Urinary bladder (tissue), 4 donors: ENCODE results near the gene TGFBR3L. TPM values are rescaled to one million over a fixed set of nuclear protein-coding genes. Genes with fewer than 3 reads are reported as not detected.

Experiments
- DNase-seq: peaks from one replicate; pipeline ENCODE4 v3.0.0-alpha.2; 2015; ENCODE audit errors: extremely low spot score
- H3K27ac ChIP-seq: one replicate; pipeline ENCODE4 v1.5.1; 2013; ENCODE audit warnings: low read depth, mild to moderate bottlenecking, moderate library complexity
- H3K36me3 ChIP-seq: one replicate; pipeline ENCODE4 v1.6.1; 2013; ENCODE audit warnings: mild to moderate bottlenecking, moderate library complexity; ENCODE audit not compliant: insufficient read depth
- H3K4me1 ChIP-seq: one replicate; pipeline ENCODE4 v1.6.1; 2013; ENCODE audit warnings: mild to moderate bottlenecking, moderate library complexity; ENCODE audit not compliant: insufficient read depth
- H3K4me3 ChIP-seq: one replicate; pipeline ENCODE4 v1.5.1; 2013; ENCODE audit warnings: low read depth, low read length
- WGBS: extraction: QIAGEN DNeasy Blood & Tissue Kit; methylation state at CpG from one replicate; pipeline ENCODE4 v1.1.7; 2013; 5-methylcytosine and 5-hydroxymethylcytosine counted together
- polyA plus RNA-seq: library from polyadenylated mRNA; stranded (reverse); fragments of 200-250 nt; gene quantifications from one replicate; pipeline ENCODE4 v1.2.3, GENCODE V29; 2013
- total RNA-seq: library from RNA; depleted of rRNA; stranded (reverse); fragments of >200 nt; gene quantifications from one replicate; pipeline ENCODE4 v1.2.3, GENCODE V29; 2014
- donor health status: healthy with polysubstance abuse.
- donor health status: healthy.

TGFBR3L gene
- total RNA-seq = not detected
- polyA plus RNA-seq = 2.6 TPM

DNA sequence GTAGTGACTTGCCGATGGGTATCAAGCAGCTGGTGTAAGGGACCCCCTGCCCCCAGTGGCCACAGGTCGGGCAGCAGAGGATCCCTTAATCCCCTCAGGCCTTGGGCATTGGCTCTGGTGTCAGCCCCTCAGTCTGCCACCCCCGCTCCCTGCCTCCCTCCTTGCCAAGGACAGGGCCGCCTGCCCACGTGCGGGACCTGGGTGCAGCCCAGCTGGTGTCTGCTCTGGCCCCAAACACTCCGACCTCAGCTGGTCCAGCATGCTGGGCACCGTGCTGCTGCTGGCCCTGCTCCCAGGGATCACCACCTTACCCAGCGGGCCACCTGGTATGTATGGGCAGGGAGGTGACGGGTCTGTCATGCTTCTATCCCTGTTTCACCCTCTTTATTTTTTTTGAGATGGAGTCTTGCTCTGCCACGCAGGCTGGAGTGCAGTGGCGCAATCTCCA is at the start of gene TGFBR3L:
Gene TGFBR3L (plus strand): TSS at position 233 of the 448 bp plus-strand sequence.
- H3K27ac ChIP-seq = no peak within 1 kb of the TSS
- no peaks in the 10 kb centered on the region for H3K4me1 ChIP-seq
- no peak for DNase-seq
- peaks cover 12% of the 10 kb centered on the region for H3K36me3 ChIP-seq
- no peak within 1 kb of the TSS for H3K4me3 ChIP-seq
- WGBS = 61% methylated on average over 12 of the region's 12 CpGs

DNA sequence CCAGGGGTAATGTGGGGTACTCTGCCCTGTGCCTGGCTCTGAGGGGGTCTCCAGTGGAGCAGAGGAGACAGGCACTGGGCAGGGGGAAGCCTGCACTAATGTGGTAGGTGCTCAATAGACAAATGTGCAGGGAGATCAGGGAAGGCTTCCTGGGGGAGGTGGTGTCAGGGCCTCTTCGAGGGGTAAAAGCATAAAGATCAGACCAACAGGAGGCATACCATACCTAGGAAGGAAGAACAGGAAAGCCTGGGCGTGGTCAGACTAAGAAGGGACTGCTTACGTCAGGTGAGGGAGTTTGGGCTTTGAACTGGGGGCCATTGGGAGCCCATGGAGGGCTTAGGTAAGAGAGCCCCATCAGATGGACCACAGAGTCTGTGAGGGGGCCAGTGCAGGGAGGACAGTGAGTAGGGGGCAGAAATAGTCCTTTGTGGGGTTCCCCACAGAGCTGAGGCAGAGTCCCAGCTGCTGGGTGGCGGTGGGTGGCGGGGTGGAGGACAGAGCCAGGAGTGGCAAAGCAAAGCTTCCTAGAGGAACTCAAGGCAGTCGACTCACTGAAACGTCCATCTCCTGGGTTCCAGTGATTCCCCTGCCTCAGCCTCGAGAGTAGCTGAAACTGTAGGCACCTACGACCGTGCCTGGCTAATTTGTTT is 49.2 kb upstream of the TGFBR3L start:
- H3K36me3 ChIP-seq = no peaks in the 10 kb centered on the region
- H3K4me1 ChIP-seq = peaks cover 2% of the 10 kb centered on the region
- no peak overlapping the region for H3K27ac ChIP-seq
- no peak for DNase-seq
- no peak overlapping the region for H3K4me3 ChIP-seq
- WGBS = 49% methylated on average over 10 of the region's 10 CpGs

DNA sequence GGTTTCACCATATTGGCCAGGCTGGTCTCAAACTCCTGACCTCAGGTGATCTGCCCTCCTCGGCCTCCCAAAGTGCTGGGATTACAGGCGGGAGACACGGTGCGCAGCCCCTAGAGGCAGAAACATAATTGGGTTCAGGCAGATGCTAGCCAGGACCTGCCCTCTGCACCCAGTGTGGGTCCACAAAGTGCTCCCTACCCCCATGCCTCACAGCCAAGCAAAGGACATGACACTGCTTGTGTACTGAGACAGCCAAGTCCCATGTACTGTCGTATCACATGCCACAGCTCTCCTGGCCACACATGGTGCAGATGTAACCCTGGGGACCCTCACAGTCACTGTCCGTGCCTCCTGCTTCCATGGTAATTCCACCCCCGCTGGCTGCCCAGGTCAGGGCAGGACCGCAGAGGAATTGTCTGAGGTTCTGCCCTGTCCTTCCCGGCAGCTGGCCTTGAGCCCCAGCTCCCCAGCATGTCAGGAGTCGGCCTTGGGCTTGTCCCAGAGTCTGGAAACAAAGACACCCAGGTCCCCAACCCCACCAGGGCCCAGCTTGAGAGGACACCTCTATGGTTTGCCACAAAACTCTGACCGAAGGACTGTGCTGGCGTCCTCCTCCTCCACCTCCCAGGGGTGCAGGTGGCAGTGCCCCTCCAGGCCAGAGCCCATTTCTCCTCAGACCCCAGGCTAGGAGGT is 48.1 kb upstream of the TGFBR3L start:
- no peak overlapping the region for H3K27ac ChIP-seq
- H3K36me3 ChIP-seq = no peaks in the 10 kb centered on the region
- H3K4me3 ChIP-seq = no peak overlapping the region
- DNase-seq = no peak
- peaks cover 2% of the 10 kb centered on the region for H3K4me1 ChIP-seq
- WGBS = 64% methylated on average over 12 of the region's 12 CpGs

DNA sequence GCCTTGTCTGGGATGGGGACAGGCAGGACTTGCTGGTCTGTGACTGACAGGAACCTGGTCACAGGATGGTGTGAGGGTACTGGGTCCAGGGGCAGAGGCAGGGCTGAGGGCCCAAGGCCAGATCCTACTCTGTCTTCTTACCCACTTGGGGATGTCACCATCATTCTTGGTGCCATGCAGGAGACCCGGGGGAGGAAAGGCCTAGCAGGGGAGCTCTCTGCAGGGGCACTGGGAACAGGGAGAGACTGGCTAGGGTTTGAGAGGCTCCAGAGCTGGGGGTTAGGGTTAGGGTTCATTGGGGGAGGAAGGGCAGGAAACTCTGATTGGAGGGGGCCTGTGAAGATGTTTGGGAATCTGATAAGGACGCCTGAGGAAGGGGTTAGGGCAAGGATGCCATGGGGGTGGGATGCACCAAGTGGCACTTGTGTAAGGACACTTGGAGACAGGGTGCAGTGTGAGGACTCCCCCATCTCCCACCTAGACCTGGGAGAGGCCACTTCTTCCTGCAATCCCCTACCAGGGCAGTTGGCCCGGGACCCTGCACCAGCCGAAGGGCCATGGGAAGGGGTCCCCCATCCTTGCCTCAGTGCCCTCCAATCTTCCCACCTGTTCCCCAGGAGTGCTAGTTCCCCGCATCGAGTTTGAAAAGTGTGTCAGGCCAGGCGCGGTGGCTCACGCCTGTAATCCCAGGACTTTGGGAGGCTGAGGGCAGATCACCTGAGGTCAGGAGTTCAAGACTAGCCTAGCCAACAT is 47.4 kb upstream of the TGFBR3L start:
- no peak for DNase-seq
- 82% methylated on average over 9 of the region's 9 CpGs for WGBS
- H3K36me3 ChIP-seq = no peaks in the 10 kb centered on the region
- no peak overlapping the region for H3K4me3 ChIP-seq
- H3K4me1 ChIP-seq = peaks cover 2% of the 10 kb centered on the region
- H3K27ac ChIP-seq = no peak overlapping the region

DNA sequence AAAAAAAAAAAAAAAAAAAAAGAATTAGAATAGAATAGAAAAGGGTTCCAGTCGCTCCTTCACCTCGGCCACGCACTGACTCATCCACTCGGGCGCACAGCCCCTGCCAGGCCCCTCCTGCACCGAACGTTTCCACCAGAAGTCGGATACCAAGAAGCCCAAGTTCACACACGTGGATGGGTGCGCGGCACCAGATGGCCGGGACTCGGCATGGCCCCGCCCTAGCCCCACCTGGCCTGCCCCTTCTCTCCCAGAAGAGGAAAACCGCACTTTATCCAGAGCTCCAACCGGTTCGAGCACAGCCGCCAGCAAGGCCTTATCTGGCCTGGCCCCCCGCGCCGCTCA is 46.3 kb upstream of the TGFBR3L start:
- H3K4me3 ChIP-seq = no peak overlapping the region
- peaks cover 2% of the 10 kb centered on the region for H3K4me1 ChIP-seq
- no peak overlapping the region for H3K27ac ChIP-seq
- 18% methylated on average over 21 of the region's 21 CpGs for WGBS
- no peaks in the 10 kb centered on the region for H3K36me3 ChIP-seq
- DNase-seq = no peak

DNA sequence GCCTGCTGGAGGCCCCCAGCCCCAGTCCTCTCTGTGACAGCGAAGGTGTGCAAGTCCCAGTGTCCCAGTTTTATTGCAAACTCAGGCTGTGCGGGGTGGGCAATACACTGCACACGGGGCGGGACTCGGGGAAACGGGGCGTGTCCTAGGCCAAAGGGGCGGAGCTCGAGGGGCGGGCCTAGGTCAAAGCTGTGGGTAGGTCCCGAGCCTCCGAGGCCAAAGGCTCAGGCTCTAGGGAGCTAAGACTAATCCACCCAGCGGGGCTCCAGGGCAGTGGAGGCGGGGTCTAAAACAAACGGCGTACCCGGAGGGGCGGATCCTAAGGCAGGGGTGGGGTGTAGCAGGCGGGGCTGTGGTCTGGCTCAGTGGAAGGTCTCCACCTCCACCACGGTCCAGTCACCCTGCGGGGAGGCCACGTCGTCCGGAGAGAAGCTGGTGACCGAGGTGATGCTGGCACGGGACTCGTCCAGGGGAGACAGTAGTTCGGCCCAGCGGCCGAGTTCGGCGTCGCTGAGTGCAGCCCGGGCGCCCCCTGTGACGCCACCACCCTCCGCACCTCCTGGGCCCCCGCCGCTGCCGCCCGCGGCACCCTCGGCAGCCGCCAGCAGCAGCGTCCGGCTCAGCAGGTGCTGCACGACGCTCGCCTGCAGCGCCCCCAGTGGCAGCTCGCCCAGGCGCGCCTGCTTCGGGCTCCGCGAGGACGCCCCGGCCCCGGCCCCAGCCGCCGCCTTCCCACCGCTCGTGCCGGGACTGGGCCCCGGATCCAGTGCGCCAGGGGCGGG is 45.8 kb upstream of the TGFBR3L start:
- no peak for DNase-seq
- peak overlapping the region; percentile 25 for H3K4me3 ChIP-seq
- 2% methylated on average over 67 of the region's 67 CpGs for WGBS
- peaks cover 3% of the 10 kb centered on the region for H3K4me1 ChIP-seq
- H3K27ac ChIP-seq = peak overlapping the region; percentile 45
- H3K36me3 ChIP-seq = no peaks in the 10 kb centered on the region

DNA sequence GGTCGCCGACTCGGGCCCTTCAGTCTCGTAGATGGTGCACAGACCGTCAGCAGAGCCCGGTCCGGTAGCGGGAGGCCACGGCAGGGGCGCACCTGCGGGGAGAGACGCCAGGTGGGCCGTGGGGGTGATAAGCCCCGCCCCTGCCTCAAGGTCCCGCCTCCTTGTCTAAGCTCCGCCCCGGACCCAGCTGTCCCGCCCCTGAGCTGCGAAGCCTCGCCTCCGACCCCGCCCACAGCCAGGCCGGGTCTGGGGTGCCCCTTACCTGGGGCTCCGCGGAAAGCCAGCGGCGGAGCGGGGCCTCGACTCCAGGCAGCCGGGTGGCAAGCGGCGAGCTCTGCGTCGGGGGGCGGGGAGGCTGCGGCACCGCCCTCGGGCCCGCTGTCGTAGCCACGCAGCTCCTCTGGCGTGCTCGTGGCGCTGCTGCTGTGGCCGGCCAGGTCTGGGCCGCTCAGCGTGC is 45.1 kb upstream of the TGFBR3L start:
- Histone ChIP-seq H3K4me1 (peaks cover 5% of the 10 kb centered on the region), H3K4me3 (peak overlapping the region; percentile 25), H3K36me3 (no peaks in the 10 kb centered on the region), H3K27ac (peak overlapping the region; percentile 0)
- whole genome bisulfite sequencing = 5% methylated on average over 47 of the region's 47 CpGs
- DNase-seq = no peak

DNA sequence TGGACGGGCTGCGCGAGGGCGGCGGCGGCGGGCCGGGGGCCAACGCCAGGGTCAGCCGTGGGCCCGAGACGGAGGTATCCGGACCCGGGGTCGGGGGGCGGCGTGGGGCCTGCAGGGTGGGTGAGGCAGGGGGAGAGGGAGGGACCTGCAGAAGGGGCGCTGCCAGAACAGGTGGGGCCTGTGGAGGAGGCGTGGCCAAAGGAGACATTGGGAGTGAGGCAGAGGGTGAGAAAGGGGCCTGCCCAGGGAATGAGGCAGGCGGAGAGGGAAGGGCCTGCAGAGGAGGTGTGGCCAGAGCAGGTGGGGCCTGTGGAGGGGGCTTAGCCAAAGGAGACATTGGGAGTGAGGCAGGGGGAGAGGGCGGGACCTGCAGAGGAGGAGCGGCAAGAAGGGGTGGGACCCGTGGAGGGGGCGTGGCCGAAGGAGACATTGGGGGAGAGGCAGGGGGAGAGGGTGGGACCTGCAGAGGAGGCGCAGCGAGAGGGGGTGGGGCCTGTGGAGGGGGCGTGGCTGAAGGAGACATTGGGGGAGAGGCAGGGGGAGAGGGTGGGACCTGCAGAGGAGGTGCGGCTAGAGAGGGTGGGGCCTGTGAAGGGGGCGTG is 44.6 kb upstream of the TGFBR3L start:
- Histone ChIP-seq H3K4me3 (peak overlapping the region; percentile 25), H3K4me1 (peaks cover 5% of the 10 kb centered on the region), H3K27ac (no peak overlapping the region), H3K36me3 (no peaks in the 10 kb centered on the region)
- no peak for DNase-seq
- 32% methylated on average over 30 of the region's 30 CpGs for WGBS

DNA sequence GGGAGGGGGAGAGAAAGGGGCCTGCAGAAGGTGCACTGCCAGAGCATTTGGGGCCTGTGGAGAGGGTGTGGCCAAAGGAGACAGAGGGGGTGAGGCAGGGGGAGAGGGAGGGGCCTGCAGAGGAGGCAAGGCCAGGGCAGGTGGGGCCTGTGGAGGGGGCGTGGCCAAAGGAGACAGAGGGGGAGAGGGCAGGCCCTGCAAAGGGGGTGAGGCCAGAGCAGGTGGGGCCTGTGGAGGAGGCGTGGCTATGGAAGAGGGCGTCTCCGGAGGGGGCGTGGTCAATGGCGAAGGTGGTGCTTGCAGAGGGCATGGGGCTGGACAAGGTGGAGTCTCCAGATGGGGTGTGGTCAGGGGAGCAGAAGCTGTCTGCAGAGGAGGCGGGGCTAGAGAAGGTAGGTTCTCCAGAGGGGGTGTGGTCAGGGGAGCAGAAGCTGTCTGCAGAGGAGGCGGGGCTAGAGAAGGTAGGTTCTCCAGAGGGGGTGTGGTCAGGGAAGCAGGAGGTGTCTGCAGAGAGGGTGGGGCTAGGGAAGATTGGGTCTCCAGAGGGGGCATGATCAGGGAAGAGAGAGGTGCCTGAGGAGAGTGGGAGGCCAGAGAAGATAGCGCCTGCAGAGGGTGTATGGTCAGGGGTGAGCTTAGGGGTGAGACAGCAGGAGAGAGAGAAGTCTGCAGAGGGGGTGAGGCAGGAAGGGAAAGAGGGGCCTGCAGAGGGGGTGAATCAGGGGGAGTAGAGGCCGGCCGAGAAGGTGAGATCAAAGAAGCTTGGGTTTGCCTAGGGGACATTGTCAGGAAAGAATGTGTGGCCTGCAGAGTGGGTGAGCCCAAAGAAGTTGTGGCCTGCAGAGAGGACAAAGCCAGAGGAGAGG is 43.8 kb upstream of the TGFBR3L start:
- Histone ChIP-seq H3K27ac (no peak overlapping the region), H3K4me3 (no peak overlapping the region), H3K4me1 (peaks cover 5% of the 10 kb centered on the region), H3K36me3 (no peaks in the 10 kb centered on the region)
- DNase-seq = no peak
- WGBS = 71% methylated on average over 11 of the region's 11 CpGs

DNA sequence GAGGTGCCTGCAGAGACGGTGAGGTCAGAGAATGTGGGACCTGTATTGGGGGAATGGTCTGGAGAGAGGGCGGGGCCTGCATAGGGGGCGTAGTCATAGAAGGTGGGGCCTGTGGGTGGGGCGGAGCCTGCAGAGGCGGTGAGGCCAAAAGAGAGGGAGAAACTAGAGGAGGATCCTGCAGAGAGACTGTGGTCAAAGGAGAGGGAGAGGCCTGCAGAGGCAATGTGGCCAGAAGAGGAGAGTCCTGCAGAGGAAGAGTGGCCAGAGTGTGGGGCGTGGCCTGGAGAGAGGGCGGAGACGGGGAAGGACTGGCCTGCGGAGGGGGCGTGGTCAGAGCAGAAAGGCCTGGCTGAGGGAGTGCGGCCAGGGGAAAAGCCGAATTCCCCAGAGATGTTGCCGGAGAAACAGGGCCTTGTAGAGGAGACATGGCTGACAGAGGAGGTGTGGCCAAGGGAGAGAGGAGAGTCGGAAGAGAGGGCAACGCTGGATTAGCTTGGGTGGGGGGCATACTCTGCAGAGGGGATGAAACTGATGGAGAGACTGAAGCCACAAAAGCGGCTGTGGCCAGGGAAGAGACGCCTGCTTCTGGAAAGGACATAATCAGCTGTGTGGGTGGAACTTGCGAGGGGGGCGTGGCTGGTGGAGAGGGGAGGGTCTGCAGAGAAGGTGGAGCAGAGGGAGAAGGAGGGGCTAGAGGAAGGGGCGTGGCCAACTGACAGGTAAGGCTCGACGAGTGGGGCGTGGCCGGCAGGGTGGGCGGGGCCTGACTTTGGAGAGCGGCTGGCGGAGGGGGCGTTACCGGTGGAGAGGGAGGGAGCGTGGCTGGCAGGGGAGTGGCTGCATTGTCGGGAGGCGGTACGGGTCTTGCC is 43.0 kb upstream of the TGFBR3L start:
- no peak overlapping the region for H3K27ac ChIP-seq
- DNase-seq = peak; percentile 78
- H3K36me3 ChIP-seq = no peaks in the 10 kb centered on the region
- H3K4me3 ChIP-seq = no peak overlapping the region
- 8% methylated on average over 33 of the region's 33 CpGs for whole genome bisulfite sequencing
- H3K4me1 ChIP-seq = peaks cover 5% of the 10 kb centered on the region

DNA sequence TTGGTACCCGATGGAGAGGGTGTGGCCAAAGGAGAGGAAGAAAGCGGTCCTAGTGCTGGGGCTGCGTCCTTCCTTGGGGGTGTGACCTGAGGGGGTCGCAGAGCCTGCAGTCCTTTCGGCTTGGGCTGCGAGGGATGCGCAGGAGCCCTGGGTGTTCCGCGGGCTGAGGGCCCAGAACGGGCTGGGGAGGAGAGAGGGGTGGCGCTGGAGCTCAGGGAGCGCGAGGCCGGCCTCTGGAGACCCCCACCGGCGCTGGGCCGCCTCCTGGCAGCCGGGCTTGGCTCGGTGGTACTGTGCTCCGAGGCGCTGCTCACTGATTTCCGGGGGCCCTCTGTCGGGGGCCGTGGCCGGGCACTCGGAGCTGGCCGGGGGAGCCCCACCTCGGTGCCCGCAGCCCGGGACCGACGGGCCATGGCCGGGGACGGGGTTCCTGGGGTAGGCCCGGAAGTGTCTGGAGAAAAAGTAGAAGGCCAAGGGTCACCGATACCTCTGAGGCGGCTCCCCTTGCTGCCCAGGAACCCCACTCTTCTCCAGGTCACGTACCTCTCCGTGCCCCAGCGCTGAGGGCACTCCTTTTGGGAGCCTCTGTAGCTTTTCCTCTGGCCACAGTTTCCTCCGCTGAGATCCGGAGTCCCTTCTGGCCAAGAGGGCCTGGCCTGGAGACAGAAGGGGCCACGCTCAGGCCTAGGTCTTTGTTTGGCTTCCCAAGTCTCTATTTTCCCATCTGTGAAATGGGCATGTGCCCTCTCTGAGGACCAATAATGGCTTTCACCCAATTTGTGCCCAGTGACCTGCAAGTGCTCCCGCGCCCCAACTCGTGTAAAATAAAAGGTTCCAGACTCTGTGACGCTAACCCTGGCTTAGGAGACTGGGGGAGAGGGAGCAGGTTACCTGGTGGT is 42.1 kb upstream of the TGFBR3L start:
- no peak for DNase-seq
- 56% methylated on average over 47 of the region's 47 CpGs for WGBS
- no peaks in the 10 kb centered on the region for H3K36me3 ChIP-seq
- peaks cover 5% of the 10 kb centered on the region for H3K4me1 ChIP-seq
- H3K27ac ChIP-seq = no peak overlapping the region
- H3K4me3 ChIP-seq = no peak overlapping the region
